AG09309 (cell line): ENCODE measurements around the gene RAB2B.
A peak's percentile ranks its signal among the peaks of the same experiment; 100 is the strongest.

Source experiments
- DNase-seq: peaks from one replicate; pipeline ENCODE4 v3.0.0-alpha.2; 2010; ENCODE audit warnings: low read depth
- H3K4me3 ChIP-seq: 2 replicates; pipeline ENCODE4 v1.5.1; 2011; ENCODE audit warnings: mild to moderate bottlenecking, low read depth, low read length, moderate library complexity; ENCODE audit not compliant: control insufficient read depth
- TF ChIP-seq, protein P1 (sequence below): IDR thresholded peaks from 2 replicates; pipeline ENCODE4 v1.5.1; 2011; ENCODE audit warnings: mild to moderate bottlenecking, low read depth, low read length, inconsistent platforms; ENCODE audit not compliant: insufficient read depth, control insufficient read depth; ENCODE audit errors: missing control alignments

Gene RAB2B

DNA sequence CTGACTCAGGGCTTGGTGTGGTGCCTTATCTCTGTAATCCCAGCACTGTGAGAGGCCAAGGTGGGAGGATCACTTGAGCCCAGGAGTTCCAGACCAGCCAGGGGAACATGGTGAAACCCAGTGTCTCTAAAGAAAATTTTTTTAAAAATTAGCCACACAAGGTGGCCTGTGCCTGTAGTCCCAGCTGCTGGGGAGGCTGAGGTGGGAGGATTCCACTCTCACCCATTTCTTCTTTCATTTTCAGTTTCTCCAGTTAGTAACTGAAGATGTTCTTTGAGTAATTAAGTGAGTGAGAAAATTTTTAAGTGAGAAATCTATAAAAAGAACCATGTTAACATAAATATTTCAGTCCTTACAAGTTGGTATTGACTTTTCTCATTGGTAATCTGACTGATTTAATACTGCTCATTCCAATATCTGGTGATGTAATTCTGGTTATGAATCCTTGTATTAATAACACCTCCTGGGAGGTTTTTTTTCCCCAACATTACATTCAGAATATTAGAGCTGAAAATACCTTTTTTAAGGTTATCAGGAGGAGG is 28.3 kb upstream of the RAB2B start:
- TF ChIP-seq, protein P1, sequence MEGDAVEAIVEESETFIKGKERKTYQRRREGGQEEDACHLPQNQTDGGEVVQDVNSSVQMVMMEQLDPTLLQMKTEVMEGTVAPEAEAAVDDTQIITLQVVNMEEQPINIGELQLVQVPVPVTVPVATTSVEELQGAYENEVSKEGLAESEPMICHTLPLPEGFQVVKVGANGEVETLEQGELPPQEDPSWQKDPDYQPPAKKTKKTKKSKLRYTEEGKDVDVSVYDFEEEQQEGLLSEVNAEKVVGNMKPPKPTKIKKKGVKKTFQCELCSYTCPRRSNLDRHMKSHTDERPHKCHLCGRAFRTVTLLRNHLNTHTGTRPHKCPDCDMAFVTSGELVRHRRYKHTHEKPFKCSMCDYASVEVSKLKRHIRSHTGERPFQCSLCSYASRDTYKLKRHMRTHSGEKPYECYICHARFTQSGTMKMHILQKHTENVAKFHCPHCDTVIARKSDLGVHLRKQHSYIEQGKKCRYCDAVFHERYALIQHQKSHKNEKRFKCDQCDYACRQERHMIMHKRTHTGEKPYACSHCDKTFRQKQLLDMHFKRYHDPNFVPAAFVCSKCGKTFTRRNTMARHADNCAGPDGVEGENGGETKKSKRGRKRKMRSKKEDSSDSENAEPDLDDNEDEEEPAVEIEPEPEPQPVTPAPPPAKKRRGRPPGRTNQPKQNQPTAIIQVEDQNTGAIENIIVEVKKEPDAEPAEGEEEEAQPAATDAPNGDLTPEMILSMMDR = no peak
- H3K4me3 ChIP-seq = no peak overlapping the region
- DNase-seq = no peak

DNA sequence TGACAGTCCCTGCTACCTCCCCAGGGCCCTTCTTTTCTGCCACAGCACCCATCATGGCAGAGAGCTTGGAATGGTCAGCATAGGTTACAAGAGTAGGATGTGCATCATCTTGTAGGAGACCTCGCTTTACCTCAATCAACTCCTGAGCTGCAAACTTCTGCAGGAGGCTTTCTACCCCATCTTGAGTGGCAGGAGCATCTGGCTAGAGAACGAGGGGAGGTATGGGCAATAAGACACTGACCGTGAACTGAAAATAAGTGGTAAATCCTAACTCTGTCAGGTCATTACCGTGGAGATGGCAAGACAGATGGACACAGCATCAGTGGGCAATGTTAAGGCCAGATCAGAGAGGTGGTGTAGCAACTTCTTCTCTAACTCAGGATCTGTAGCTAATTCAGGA is 26.6 kb upstream of the RAB2B start:
- TF ChIP-seq, protein P1 = no peak
- no peak for DNase-seq
- H3K4me3 ChIP-seq = no peak overlapping the region

DNA sequence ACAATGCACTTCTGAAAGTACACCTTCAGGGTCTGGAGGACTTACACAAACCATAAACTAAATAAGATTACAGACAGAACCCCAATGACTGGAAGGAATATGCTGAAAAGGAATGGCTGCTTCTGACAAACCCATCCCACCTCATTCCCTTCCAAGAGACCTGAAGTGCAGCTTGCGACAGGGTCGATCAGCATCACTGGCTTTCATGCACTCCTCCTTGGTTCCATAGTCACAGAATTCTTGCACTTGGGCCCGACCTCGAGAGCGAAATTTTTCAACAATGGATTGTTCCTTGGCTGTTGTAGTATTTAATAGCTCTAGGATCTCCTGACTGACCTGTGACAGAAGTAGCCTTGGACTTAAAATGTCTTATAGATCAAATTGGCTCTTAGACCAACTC is 24.8 kb upstream of the RAB2B start:
- no peak for DNase-seq
- H3K4me3 ChIP-seq = no peak overlapping the region
- TF ChIP-seq, protein P1 = no peak

DNA sequence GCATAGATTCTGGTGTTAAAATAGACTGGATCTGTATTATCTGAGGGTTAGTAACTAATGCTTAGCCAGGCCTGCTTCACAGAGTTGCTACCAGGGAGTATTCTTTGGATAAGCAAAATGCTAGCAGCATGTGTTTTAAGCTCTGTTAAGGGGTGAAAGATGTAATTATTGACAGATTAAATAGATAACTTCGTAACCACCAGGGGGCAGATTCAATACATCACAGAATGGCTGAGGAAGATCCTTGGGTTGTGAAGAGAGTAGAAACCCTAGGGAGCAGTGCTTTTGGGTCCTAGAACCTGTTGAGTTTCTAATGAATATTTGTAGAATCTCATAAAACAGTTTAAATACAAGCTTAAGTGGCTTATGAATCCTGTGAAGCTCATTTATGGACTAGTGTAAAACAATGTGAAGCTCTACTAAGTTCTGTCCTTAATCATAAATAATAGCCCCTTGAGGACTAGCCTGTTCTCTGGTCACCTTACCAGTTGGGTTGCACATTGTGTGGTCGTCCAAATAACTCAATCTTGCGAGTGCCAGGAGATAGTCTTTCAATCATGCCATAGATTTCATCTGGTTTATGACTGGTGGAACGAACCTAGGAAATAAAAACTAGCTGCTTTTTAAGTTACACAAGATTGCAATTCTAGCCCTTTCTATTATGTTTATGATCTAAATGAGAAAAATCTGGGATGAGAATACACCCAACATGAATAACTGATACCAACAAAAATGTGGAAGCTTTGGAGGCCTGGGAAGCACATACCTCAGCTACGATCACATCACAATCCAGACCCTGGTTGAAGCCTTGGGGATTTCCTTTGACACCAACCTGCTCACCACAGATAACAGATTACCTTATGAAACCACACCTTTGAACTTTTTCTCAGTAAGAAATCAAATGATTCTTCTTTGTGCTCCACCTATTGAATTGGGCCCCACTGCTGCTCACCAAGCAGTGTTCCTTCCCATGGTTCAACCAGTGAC is 22.1 kb upstream of the RAB2B start:
- DNase-seq = no peak
- H3K4me3 ChIP-seq = no peak overlapping the region
- TF ChIP-seq, protein P1 = peak; percentile 44

DNA sequence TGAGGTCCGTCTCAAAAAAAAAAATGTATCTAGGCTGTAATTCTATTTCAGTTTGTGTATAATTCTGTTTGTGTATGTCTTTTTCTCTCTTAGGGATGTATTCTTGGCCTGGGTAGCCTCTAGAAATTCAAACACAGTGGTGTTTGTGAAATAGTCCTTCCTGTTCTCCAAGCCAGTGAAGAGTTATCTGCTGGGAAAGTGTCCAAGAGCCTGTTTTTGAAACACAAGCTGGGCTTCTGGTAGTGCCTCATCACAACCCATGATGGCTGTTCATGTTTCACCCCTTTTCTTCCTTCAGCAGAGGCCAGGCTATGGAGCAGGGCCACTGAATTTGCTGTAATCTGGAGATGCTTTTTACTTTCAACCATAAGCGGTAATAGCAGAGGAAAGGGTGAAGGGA is 19.7 kb upstream of the RAB2B start:
- TF ChIP-seq, protein P1 = no peak
- H3K4me3 ChIP-seq = no peak overlapping the region
- DNase-seq = no peak

DNA sequence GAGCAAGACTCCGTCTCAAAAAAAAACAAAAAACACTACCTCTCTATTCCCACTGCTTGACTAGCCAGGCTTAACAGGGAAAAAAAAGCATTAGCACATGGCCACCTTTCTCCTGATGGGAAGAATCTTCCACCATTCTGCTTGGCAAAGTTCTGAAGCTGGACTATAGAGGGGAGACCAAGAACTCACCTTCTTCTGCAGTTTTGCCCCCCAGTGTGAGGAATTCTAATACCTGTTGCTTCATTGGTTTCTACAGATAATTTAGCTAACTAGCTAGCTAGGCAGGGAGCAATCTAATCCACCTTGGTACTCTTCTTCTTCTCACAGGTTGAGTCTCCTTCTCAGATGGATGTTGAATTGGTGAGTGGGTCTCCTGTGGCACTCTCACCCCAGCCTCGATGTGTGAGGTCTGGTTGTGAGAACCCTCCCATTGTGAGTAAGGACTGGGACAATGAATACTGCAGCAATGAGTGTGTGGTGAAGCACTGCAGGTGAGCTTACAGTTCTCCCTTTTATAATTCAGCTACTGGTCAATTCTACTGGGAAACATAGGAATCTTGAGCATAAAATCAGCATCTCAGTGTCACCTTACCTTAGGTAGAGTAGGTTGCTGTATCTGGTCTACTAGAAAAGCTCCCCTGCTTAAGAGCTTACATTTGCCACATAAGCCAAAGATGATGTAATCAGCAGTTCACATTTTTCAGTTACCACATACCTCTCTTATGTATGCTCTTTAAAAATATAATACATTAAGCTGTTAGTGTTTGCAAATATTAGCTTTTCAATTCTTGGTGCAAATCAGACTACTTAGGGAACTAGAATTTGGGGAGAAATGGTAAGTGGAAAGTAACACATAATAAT is 18.4 kb upstream of the RAB2B start:
- DNase-seq = no peak
- TF ChIP-seq, protein P1 = no peak
- H3K4me3 ChIP-seq = no peak overlapping the region
